Cortex of kidney (tissue), 1 donor: Measurements from ENCODE around the gene DECR2.
"Not testable (repeated sequence)": the region's sequence is repeated elsewhere in the genome, so short reads cannot be mapped to it uniquely, and the experiment has no call there.

ENCODE experiments used
- DNase-seq: peaks from one replicate; lab custom pipeline; 2025; lab: John Stamatoyannopoulos, UW

The DECR2 gene

DNA sequence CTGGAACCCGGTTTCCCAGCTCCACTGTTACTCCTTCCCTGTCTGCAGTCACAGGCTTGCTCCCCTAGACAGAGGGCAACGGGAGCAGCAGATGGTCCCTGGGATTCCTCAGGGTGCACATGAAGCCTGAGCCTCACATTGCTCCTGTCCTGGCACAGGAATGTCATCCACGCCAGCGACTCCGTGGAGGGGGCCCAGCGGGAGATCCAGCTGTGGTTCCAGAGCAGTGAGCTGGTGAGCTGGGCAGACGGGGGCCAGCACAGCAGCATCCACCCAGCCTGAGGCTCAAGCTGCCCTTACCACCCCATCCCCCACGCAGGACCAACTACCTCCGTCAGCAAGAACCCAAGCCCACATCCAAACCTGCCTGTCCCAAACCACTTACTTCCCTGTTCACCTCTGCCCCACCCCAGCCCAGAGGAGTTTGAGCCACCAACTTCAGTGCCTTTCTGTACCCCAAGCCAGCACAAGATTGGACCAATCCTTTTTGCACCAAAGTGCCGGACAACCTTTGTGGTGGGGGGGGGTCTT, 1.6 kb upstream of the DECR2 start:
- no peak for DNase-seq

DNA sequence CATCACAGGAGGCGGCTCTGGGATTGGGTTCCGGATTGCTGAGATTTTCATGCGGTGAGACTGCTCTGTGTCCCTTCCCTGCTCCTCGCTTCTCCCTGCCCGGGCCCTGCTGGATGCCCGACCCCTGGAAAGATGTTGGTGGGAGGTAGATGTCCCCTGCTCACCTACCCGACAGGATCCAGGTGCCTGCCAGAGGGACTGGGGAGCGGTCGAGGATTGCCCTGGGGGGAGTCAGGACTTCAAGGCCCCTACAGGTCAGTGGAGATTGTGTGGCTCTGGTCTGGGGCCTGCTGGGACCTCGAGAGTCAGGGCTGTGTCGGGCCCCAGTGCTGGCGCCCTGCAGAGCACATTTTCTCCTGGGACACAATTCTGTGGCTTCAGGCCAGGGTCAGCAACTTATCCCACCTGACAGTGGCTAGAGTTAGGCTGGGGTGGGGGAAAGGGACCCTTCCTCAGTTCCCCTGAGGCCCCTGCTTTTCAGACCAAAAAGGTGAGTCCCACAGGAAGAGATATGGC, 3.3 kb downstream of the DECR2 start:
- no peak for DNase-seq

DNA sequence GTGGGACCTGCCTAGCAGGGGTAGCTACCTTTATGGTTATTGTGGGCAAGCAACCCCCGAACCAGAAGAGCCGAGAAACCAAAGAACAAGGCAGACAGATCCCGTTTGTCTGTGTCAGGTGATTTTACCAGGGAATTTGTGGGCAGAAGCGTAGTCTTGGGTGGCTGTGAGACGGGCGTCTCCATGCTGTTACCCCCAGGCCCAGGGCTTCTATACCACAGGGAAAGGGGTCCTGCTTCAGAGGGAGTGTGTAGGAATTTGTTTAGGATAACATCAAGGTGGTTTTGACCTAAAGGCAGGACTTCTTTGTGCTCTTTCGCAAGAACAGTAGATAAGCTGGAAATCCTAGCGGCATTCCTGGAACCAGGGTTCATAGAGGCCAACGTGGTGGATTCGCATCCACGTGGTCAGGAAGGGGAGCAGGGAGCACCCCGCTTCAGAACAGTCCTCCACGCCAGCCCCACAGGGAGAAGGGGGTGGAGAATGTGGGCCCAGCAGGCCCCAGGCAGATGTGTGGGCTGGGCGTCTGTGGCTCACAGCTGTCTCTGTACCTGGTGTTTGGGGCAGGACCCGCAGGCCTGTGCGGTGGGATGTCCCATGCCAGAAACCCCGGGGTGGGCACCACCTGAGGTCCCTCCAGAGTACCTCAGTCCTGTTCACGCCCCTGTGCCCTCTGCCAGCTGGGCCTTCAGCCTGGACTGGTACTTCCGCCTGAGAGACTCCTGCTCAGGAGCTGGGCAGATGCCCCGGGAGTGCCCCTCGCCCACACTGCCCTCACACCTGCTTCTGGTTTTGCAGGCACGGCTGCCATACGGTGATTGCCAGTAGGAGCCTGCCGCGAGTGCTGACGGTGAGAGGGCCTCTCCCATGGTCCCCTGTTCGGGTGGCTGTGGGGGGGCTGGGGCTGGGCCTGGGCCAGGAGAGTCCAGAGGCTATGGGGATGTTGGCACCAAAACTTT, 4.1 kb downstream of the DECR2 start:
- DNase-seq, result no peak

DNA sequence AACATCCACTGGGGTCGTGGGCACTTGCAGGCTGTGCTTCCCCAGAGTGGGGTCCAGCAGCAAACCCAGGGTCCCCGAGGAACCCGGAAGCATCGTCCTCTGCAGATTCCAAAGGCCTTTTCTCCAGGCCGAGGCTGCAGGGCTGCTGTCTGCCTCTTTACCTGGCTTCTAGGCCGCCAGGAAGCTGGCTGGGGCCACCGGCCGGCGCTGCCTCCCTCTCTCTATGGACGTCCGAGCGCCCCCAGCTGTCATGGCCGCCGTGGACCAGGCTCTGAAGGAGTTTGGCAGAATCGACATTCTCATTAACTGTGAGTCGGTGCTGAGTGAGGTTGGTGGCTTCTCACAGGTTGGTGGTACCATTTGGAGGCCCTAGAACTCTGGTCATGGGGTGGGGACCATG, 5.6 kb downstream of the DECR2 start:
- no peak for DNase-seq

DNA sequence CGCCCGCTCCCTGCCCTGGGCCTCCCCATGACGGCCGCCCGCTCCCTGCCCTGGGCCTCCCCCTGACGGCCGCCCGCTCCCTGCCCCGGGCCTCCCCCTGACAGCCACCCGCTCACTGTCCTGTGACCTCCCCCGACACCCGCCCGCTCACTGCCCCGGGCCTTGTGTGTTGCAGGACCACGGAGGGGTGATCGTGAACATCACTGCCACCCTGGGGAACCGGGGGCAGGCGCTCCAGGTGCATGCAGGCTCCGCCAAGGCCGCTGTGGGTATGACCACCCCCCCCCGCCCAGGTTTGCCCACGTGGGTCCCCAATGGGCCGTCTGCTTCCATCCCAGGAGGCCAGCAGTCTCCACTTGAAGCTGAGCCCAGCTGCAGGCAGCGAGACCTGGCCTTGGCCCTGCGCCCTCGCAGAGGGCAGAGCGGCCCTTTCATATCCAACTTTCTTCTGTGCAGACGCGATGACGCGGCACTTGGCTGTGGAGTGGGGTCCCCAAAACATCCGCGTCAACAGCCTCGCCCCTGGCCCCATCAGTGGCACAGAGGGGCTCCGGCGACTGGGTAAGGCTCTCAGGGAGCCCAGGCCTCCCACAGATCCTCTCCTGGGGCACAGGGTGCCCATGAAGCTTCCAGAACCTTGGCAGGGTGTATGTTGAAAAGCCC, 9.0 kb downstream of the DECR2 start:
- DNase-seq, result no peak

DNA sequence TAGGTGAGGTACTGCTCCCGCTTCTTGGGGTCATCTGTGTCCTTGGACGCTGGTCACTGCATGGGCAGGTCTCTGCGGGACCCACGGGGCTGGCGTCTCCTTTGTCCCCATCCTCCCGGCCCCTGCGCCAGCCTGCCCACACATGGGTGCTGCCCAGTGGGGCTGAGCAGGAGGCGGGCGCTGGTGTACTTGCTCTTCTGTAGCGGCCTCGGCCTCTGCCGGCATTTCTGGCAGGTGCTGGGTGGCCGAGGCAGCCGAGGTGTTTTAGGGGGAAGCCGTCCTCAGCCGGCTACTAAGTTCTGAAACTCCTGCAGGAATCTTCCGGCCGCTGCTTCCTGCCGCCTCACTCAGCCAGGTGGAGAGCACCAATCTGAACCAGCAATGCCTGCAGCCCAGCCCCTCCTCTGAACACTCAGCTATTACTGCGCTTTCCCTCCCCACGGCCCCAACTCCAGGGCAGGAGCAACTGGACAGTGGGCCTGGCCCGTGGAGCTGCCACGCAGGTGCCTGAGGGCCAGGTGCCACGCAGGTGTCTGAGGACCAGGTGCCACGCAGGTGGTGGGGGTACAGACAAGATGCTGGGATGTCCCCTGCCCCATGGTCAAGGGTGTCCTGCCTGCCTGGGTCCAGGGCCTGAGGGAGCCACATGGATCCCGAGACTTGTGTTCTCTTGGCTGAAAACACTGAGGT, 10.0 kb downstream of the DECR2 start:
- no peak for DNase-seq

DNA sequence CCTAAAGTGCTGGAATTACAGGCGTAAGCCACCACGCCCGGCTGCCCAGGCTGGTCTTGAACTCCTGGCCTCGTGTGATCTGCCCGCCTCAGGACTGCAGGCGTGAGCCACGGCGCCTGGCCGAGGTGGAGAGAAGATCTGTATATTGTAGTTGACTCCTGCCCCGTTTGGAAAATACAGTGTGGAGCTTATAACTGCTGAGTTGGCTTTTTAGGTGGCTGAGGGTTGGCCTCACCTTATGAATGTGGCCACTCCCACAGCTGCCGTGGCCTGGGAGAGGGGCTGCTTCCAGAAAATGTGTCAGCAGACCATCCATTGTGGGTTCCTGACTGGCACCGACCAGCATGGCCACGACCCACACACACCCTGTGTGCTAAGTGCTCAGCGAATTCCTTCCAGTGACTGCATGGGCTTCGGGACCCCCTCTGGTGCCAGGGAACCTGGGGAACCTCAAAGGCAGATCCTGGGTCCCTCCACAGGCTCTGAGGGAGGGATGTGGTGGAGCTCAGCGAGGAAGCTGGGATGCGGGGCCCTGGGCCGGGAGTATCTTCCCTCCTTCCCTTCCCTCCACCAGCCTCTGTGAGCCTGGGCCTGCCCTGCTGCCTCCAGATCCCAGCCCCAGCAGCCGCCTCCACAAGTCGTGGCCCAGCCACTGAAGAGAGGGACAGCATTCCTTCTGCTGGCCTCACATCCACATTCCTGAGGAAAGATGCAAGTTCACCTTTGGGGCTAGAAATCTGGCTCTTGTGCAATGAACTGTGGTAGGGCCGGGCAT, 12.9 kb downstream of the DECR2 start:
- DNase-seq, result no peak

DNA sequence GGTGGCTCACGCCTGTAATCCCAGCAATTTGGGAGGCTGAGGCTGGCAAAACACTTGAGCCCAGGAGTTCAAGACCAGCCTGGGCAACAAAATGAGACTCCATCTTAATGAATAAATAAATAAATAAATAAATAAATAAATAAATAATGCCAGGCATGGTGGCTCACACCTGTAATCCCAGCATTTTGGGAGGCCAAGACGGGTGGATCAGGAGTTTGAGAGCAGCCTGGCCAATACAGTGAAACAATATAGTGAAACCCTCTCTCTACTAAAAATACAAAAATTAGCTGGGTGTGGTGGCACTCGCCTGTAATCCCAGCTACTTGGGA, 13.4 kb downstream of the DECR2 start:
- not testable (repeated sequence) for DNase-seq

DNA sequence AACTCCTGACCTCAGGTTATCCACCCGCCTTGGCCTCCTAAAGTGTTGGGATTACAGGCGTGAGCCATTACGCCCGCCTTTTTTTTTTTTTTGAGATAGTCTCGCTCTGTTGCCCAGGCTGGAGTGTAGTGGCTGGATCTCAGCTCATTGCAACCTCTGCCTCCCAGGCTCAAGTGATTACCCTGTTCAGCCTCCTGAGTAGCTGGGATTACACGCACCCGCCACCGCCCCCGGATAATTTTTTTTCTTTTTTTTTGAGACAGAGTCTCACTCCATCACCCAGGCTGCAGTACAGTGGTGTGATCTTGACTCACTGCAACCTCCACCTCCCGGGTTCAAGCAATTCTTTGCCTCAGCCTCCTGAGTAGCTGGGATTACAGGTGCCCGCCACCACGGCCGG, 20.5 kb downstream of the DECR2 start:
- not testable (repeated sequence) for DNase-seq

DNA sequence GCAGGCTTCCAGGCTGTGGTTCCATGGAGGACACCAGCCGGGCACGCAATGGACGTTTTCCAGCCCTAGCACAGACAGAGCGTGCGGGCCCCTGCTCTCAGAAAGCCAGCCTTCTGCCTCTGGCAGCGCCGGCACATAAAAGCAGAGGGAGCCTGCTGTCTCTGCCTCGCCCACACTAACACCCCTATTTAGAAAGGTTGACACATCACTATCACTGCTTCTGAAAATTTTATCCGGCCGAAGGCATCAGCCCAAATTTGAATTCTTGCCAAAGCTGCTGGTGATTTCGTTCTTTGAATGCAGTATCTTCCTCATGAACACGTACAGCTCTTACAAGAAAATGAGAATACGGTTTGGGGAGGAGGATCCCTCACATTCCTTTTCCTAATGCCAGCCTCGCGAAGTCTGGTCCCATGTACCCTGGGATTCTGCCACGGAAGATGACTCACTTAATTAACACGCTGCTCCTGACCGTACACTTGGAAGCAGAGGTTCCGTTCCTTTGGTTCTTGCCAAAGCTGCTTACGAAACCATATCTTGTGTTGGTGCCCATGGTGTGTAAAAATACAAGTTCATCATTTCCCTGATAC, 22.4 kb downstream of the DECR2 start:
- no peak for DNase-seq

DNA sequence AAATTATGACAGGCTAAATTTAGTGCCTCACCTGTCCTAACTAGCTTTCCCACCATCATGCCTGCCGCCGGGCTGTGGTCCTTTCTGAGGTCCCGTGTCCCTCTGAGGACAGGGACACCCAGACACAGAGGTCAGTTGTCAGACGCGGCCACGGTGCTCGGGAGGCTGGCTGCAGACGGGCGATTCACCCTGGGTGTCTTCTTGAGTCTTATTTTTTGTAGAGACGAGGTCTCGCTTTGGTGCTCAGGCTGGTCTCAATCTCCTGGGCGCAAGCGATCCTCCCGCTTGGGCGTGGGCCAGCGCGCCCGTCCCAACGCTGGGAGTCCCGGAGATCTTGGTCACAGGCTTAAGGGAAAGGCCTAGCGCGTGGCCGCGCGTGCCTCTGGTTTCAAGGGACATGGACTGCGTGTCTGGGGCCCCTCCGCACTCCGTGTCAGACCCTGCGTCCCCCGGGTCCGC, 23.0 kb downstream of the DECR2 start:
- no peak for DNase-seq

DNA sequence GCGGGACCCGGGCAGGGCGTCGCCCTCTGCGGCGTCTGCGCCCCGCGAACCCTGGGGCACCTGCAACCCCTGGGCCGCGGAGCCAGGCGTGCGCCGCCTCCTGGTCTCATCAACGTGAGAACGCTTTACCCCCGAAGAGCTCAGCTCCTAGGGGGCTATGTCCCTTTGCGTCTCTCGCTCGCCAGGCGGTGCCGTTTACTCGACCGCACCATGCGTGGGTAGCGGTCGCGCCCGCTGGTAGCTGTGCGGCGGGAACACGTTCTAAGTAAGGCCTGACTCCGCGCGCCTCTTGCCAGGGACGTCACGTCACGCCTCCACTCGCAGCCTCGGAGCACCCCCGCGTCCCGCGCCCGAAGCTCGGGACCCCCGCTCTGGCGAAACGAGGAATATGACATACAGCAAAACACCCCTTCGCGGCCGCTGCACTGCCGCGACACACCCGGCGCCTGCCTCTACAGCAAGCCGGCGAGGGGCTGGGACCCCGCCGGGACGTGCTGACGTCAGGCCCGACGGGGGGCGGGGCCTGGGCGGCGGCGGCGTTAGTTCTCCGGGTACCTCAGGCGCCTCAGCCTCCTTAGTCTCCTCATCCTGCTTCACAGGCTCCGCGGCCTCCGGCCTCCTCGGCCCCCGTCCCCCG, 23.5 kb downstream of the DECR2 start, which contains the start of gene RAB11FIP3:
RAB11FIP3 (plus strand) TSS at position 568 of the 637 bp plus-strand sequence. CDS start 358 bp downstream, outside the sequence.
- no peak for DNase-seq

DNA sequence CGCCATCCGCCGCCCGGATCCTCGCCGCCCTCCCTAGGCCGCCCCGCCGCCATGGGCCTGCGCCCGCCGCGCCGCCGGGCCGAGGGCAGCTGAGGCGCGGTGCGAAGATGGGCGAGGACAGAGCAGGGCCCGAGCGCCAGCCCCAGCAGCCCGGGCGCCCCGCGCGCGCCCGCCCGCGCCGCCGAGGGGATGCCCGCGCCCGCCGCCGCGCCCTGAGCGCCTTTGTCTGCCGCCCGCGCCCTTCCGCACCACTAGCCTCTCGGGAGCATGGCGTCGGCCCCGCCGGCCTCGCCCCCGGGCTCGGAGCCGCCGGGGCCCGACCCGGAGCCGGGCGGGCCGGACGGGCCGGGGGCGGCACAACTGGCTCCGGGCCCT, 24.0 kb downstream of the DECR2 start:
- DNase-seq, result no peak

DNA sequence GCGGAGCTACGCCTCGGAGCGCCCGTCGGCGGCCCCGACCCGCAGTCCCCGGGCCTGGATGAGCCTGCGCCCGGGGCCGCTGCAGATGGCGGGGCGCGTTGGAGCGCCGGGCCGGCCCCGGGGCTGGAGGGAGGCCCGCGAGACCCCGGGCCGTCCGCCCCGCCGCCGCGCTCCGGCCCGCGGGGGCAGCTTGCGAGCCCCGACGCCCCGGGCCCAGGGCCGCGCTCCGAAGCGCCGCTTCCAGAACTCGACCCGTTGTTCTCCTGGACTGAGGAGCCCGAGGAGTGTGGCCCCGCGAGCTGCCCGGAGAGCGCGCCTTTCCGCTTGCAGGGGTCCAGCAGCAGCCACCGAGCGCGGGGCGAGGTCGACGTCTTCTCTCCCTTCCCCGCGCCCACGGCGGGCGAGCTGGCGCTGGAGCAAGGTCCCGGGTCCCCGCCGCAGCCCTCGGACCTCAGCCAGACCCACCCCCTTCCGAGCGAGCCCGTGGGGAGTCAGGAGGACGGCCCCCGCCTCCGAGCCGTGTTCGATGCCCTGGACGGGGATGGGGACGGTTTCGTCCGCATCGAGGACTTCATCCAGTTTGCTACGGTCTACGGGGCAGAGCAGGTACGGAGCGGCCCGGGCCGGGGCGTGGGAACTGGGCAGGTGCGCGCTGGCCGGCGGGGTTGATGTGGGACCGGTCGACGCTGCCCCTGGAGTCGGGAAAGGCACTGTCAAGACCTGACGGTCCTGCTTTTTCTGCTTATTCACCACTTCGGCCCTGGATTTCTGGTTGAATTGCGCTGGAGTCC, 24.6 kb downstream of the DECR2 start:
- no peak for DNase-seq

DNA sequence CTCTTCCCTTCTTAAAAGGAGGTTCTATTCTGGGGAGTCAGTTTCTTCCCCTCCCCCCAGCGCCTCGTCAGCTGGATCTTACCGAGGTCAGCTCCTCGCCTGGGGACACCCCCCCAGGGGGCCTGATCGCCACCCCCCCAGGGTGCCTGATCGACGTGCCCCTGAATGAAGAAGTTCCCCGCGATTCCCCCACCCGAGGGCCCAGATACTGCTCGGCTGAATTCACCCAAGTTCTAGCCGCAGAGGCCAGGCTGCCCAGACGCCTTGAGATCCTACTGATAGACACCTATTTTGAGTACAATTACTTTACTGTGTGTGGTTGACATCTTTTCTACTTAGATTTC, 25.2 kb downstream of the DECR2 start:
- no peak for DNase-seq

DNA sequence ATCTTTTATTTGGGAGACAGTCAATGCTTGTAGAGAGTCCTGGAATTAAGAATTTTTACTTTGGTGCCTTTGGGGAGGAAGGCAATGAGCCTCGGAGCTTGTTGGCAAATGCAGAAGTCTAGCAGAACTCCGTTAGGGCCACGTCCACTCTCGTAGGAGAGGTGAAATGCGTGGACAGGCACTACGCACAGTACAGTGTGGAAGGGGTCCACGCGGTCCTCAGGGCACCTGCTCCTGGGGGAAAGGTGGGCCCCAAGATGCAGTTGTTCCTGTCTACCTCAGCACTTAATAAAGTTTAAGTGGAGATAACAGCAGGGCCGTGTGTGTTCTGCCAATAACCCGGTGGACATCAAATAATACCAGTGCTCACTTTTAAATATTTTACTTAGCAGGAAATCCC, 25.6 kb downstream of the DECR2 start:
- no peak for DNase-seq

DNA sequence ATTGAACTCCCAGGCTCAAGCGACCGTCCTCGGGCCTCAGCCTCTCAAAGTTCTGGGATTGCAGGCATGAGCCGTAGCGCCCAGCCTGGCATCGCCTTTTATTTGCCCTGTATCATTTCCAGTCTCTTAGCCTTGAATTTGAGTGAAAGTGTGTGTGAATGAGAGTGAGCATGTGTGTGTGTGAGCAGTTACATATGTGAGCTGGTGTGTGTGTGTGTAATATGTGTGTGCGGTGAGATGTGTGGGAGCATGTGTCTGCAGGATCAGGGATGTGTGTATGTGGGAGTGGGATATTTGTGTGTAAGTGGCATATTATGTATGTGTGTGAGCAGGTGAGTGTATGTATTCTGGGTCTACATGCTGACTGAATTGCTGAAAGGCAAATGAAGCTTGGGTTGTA, 29.2 kb downstream of the DECR2 start:
- no peak for DNase-seq

DNA sequence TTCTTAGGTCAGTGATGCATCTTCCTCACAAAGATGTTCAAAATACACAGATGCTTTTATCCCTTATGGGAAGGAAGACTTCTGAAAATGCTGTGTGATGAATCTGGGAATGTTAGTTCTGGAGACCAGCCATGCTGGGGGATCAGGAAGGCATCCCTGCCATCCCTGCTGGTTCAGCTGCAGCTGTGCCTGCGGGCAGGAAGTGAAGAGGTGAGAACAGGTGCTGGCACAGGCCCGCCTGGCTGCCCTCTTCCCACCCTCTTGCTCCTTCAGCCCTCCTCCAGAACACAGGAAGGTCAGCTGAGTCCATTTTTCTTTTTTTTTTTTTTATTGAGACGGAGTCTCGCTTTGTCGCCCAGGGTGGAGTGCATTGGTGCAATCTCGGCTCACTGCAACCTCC, 38.9 kb downstream of the DECR2 start:
- no peak for DNase-seq

DNA sequence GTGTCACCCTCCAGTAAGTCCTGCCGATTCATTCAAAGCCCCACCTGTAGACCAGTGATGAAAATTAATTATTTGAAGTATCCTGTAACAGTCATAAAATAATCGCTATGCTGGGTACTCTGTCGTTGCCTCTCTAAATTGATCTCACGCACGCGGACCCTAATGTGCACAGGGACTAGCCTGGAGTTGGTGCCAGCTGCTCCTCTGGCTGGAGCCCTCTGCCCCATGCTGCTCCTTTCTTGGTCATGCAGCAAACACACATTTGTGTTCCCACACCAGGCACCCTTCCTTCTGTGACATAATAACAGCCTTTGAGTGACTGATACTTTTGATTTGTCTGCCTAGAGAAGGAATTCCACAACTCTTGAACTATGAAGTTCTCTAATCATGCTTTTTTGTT, 39.8 kb downstream of the DECR2 start:
- no peak for DNase-seq

DNA sequence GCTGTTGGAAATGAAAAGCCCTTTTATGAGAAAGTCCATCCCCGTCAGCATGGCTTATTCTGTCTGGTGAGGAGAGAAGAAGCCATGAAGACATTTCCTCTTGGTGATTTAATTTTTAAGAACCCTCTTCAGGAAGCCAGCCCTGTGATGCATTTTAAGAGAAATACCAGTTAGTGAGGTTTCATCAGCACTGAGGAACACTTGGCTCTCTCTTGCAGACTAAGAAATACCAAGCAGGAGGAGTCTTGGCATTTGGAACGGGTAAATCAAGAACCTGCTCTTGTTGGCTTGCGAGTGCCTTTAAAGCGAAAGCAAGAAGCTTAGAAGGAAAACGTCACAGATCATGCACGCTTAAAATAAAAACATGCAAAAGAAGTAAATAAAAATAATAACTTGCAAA, 41.3 kb downstream of the DECR2 start:
- no peak for DNase-seq
